Measurements from ENCODE around the gene HYAL3. TPM values are rescaled to one million over a fixed set of nuclear protein-coding genes. Genes with fewer than 3 reads are reported as not detected.

The HYAL3 gene
- total RNA-seq, 1 experiment from 2014 or later, result 2.8 TPM

- DNase-seq (ENCODE audit: low read depth), result no peak
- in situ Hi-C loops (cut with HindIII; ENCODE audit: low pct_unique_long_range_greater_than_20kb, low sequenced_read_pairs), result no loop called here
Observed at GRCh38 chr3:50333744-50334328, 34.6 kb upstream of the HYAL3 start.

- in situ Hi-C loops (cut with HindIII; ENCODE audit: low pct_unique_long_range_greater_than_20kb, low sequenced_read_pairs), result no loop called here
- no peak for DNase-seq (ENCODE audit: low read depth)
Observed at GRCh38 chr3:50331364-50331907, 32.2 kb upstream of the HYAL3 start.

- in situ Hi-C loops (cut with HindIII; ENCODE audit: low pct_unique_long_range_greater_than_20kb, low sequenced_read_pairs), result no loop called here
Observed at GRCh38 chr3:50330330-50330729, 31.1 kb upstream of the HYAL3 start.

GRCh38 chr3:50327943-50328691, 28.9 kb upstream of the HYAL3 start, which contains the start of gene TUSC2:
TSS of gene TUSC2 (minus strand) at chr3:50328223. CDS start at chr3:50328099, 124 bp downstream.
- in situ Hi-C loops (cut with HindIII; ENCODE audit: low pct_unique_long_range_greater_than_20kb, low sequenced_read_pairs), result no loop called here

More at GRCh38 chr3:50330330-50330729, 31.1 kb upstream of the HYAL3 start:
- DNase-seq (ENCODE audit: low read depth), result no peak

GRCh38 chr3:50327129-50327528, 27.9 kb upstream of the HYAL3 start:
- in situ Hi-C loops (cut with HindIII; ENCODE audit: low pct_unique_long_range_greater_than_20kb, low sequenced_read_pairs), result no loop called here
- DNase-seq (ENCODE audit: low read depth), result no peak

More at GRCh38 chr3:50327943-50328691, 28.9 kb upstream of the HYAL3 start, which contains the start of gene TUSC2:
- DNase-seq (ENCODE audit: low read depth), result peak; percentile 82

- no peak for DNase-seq (ENCODE audit: low read depth)
- in situ Hi-C loops (cut with HindIII; ENCODE audit: low pct_unique_long_range_greater_than_20kb, low sequenced_read_pairs), result no loop called here
Observed at GRCh38 chr3:50326182-50326541, 27.0 kb upstream of the HYAL3 start.

DNA sequence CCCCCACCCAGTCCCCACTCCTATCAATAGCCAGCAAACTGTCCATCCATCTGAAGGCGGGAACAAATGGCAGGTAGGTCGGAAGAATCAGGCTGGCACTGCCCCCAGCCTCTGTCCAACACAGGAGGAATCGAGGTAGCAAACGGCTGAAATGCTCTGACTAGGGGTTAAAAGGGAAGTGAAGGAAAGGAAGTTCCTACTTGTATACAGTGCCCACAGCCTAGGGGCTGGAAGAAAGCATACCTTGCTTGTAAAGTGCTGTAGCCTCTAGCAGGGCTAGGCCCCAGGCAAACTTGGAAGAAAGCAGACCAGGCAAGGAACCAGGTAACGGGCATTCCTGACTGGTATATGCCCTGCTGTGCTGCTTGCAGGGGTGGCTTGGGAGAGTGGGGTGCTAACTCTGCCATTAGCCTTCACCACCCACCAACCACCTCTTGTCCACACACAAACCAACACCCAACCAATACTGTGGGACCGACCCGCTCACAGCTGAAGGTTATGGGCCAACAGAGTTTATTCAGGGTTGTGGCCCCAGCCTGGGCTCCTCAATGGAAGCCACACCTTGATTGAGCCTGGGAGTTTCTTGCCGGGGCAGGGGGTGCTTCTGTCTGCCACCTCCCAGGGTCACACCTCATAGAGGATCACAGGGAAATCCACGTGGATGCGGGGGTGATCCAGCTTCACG, 26.4 kb upstream of the HYAL3 start:
- no peak for DNase-seq (ENCODE audit: low read depth)
- in situ Hi-C loops (cut with HindIII; ENCODE audit: low pct_unique_long_range_greater_than_20kb, low sequenced_read_pairs), result no loop called here

GRCh38 chr3:50325113-50325480, 25.9 kb upstream of the HYAL3 start:
- DNase-seq (ENCODE audit: low read depth), result no peak
- in situ Hi-C loops (cut with HindIII; ENCODE audit: low pct_unique_long_range_greater_than_20kb, low sequenced_read_pairs), result no loop called here

DNA sequence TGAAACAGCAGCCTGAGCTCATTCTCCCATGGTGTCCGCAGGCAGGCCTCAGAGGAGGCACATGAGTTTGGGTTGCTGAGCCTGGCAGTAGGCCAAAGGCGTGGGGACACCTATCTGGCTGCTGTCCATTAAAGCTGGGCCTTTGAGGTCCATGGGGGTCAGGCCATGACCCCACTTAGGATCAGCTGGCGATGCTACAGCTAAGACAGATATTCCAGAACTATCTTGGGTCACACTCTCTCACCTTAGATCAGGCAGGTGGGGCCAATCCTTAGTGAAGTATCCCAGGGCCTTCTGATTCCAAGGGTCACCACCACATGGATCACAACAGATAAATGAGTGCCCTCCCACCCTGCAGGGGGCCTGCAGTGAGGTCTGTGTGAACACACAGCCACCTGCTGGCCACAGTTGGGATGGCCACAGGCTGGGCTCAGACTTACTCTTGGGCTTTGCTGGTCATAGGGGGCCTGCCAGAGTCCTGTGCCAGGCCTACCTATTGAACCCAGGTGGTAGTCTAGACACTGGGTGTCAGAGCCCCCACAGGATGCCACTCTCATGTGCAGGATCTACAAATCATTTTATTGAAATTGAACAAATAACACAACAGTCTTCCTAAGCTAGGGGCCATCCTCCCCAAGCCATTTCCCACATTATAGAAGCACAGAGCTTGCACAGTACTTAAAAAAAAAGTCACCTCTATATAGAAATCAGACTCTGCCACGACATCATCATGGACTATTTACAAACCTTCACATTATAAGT, 25.3 kb upstream of the HYAL3 start:
- peak; percentile 49 for DNase-seq (ENCODE audit: low read depth)
- in situ Hi-C loops (cut with HindIII; ENCODE audit: low pct_unique_long_range_greater_than_20kb, low sequenced_read_pairs), result no loop called here

DNA sequence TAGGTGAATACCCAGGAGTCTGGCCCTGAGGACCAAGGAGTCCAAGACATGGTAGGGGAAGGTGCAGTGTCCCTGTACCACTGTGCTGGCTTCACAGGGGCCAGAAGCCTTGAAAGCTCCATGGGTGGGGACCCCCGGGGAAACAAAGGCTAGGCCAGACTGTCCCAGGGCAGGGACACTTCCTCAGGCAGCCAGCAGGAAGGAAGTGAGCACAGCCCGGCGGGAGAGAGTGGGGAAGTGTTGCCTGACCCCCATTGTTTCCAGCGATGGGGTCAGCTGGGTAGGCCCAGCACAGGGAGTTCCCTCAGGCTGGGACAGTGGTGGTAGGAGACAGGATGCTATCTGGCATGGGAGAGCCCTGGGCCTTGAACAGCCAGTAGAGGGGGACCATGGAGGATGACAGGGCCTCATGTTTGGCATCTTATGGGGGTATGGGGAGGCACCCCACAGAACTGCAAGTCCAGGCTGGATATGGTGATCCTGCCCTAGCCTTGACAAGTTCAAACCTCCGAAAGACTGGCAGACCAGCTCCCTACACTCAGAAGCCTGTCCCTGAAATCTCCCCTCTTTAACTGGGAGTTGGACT, 24.5 kb upstream of the HYAL3 start:
- in situ Hi-C loops (cut with HindIII; ENCODE audit: low pct_unique_long_range_greater_than_20kb, low sequenced_read_pairs), result no loop called here

DNA sequence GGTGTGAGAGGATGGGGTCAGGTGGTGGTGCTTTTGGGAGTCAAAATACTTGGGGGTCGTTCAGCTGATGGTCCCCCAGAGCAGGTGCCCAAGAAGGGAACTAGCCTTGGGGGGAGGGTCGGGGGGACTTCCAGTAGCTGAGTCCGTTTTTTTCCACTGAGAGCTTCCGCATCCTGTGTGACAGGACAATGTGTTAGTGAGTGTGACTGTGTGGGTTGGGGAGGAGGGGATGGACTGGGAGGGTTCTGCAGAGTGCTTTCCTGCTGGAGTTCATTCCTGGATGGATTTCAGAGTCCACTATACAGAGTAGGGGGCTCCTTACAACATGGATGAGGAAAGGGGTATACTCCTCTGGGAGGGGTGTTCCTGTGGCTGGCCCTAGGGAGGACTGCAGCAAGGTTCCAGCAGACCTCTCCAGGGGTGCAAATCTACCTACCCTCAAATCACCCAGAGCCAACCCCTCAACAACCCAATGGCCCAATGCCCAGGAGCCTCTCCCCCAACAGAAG, 23.9 kb upstream of the HYAL3 start:
- DNase-seq (ENCODE audit: low read depth), result no peak
- in situ Hi-C loops (cut with HindIII; ENCODE audit: low pct_unique_long_range_greater_than_20kb, low sequenced_read_pairs), result no loop called here

More for the DNA sequence above, 24.5 kb upstream of the HYAL3 start:
- DNase-seq (ENCODE audit: low read depth), result no peak

DNA sequence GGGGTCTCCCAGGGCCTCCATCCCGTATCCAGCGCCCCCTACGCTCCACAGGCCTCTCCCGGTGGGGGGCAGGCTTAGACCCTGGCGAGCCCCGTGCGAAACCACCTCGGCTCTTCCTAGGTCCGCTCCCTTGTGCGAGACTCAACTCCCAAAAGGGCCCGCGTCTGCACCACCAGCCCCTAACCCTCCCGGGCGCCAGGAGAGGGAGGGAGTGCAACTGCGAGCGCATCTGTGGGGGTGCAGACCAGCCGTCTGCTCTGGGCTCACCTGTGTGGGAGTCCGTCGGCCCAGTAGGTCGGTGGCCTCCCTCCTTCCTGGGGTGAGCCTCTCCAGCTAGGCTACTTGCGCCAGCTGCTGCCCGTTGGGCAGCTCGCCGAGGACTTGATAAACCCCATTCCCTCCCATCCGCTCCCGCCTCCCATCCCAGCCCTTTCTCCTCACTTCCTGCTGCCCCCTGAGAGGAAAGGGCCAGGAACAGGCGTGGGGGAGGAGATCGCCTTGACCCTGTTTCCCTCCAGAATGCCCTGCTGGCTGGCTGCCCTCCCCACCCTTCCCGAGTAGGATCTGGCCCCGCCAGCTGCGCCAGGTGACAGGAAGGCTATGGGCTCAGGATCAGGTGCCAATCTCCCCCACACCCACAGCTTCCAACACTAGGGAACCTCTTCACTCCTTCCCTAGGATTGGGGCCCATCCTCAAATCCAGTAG, 23.3 kb upstream of the HYAL3 start, which contains the start of gene HYAL2:
Gene HYAL2, minus strand, starts transcription at position 360 of the 706 bp plus-strand sequence. CDS start 2,256 bp downstream, outside the sequence.
- no peak for DNase-seq (ENCODE audit: low read depth)
- in situ Hi-C loops (cut with HindIII; ENCODE audit: low pct_unique_long_range_greater_than_20kb, low sequenced_read_pairs), result no loop called here

- in situ Hi-C loops (cut with HindIII; ENCODE audit: low pct_unique_long_range_greater_than_20kb, low sequenced_read_pairs), result no loop called here
- DNase-seq (ENCODE audit: low read depth), result no peak
Observed at GRCh38 chr3:50322115-50322385, 22.8 kb upstream of the HYAL3 start.

- DNase-seq (ENCODE audit: low read depth), result peak; percentile 88
- in situ Hi-C loops (cut with HindIII; ENCODE audit: low pct_unique_long_range_greater_than_20kb, low sequenced_read_pairs), result no loop called here
Observed at GRCh38 chr3:50321336-50322114, 22.3 kb upstream of the HYAL3 start.

- in situ Hi-C loops (cut with HindIII; ENCODE audit: low pct_unique_long_range_greater_than_20kb, low sequenced_read_pairs), result no loop called here
- peak; percentile 77 for DNase-seq (ENCODE audit: low read depth)
Observed at GRCh38 chr3:50320853-50321335, 21.7 kb upstream of the HYAL3 start.

DNA sequence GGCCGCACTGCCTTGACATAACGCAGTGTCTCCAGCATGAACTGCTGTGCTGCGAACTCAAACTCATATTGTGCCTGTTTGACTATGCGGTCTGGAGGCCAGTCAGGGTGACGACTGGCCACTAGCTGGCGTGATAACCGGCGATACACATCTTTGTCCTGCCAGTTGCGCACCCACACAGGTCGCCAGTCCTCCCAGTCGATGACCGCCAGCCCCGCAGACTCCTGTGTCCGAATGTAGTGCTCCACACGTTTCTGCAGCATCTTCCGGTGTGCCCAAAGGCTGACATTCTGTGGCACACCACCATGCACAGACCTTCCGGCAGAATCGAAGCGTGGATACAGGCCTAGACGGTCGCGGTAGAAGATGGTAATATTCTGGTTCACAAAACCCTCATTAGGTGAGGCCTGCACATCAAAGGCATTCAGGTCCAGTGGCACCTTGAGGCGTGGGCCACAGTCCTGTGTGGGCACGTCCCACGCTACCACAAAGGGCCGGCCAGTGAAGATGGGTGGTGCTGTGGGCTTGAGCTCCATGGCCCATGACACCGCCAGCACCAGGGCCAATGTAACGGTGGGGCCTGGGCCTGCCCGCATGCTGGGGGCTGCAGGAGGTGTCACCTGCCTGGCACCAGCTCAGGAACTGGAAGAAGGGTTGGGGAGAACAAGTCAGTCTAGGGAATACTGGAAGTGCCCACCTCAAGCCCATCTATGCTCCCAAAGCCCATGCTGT, 20.9 kb upstream of the HYAL3 start:
- DNase-seq (ENCODE audit: low read depth), result no peak
- in situ Hi-C loops (cut with HindIII; ENCODE audit: low pct_unique_long_range_greater_than_20kb, low sequenced_read_pairs), result no loop called here
